Liver (tissue), 9 donors: ENCODE data around the gene ODAD2. TPM values are rescaled to one million over a fixed set of nuclear protein-coding genes. Genes with fewer than 3 reads are reported as not detected.
"Not testable (repeated sequence)": the region's sequence is repeated elsewhere in the genome, so short reads cannot be mapped to it uniquely, and the experiment has no call there.

ENCODE experiments used
- DNase-seq: peaks from one replicate; pipeline ENCODE4 v3.0.0-alpha.2; 2017; ENCODE audit warnings: low spot score
- H3K27ac ChIP-seq, 2 donors: one replicate each; pipeline ENCODE4 v1.7.0; 2013; ENCODE audit warnings: inconsistent platforms in 2 of 2, low read length in 2 of 2, control low read depth in 1 of 2, low read depth in 1 of 2, mild to moderate bottlenecking in 1 of 2
- H3K27me3 ChIP-seq, 4 donors: one replicate each; pipeline versions ENCODE4 v1.6.1 to v1.7.0; 2013; ENCODE audit warnings: low read length in 3 of 4, inconsistent platforms in 1 of 4, mild to moderate bottlenecking in 1 of 4, moderate library complexity in 1 of 4; ENCODE audit not compliant: control insufficient read depth in 4 of 4, insufficient read depth in 4 of 4
- H3K36me3 ChIP-seq, 4 donors: one replicate each; pipeline versions ENCODE4 v1.6.1 to v1.7.0; 2013; ENCODE audit warnings: low read length in 3 of 4, mild to moderate bottlenecking in 3 of 4, low read depth in 1 of 4, moderate library complexity in 1 of 4; ENCODE audit not compliant: control insufficient read depth in 4 of 4, insufficient read depth in 3 of 4
- H3K4me1 ChIP-seq, 4 donors: one replicate each; pipeline versions ENCODE4 v1.6.1 to v1.7.0; 2013; ENCODE audit warnings: low read length in 3 of 4, mild to moderate bottlenecking in 3 of 4, moderate library complexity in 1 of 4; ENCODE audit not compliant: control insufficient read depth in 4 of 4, insufficient read depth in 4 of 4
- H3K4me3 ChIP-seq, 3 donors: one replicate each; pipeline versions ENCODE4 v1.6.1 to v1.7.0; 2013; ENCODE audit warnings: low read length in 3 of 3, control low read depth in 1 of 3, low read depth in 1 of 3, mild to moderate bottlenecking in 1 of 3
- H3K9ac ChIP-seq, 2 donors: one replicate each; pipeline ENCODE4 v1.7.0; 2013; ENCODE audit warnings: low read length in 2 of 2, mild to moderate bottlenecking in 2 of 2, moderate library complexity in 2 of 2, control low read depth in 1 of 2, low read depth in 1 of 2
- H3K9me3 ChIP-seq, 4 donors: one replicate each; pipeline versions ENCODE4 v1.6.1 to v1.7.0; 2013; ENCODE audit warnings: low read length in 3 of 4; ENCODE audit not compliant: control insufficient read depth in 4 of 4
- ATF3 ChIP-seq: IDR thresholded peaks from 2 replicates; pipeline ENCODE4 v1.6.1; 2016; ENCODE audit warnings: antibody characterized with exemption
- CTCF ChIP-seq: fragments of 150-350 bp; IDR thresholded peaks from 2 replicates; pipeline ENCODE4 v1.5.1; 2017; ENCODE audit warnings: improper control_type of control experiment, low read depth, low read length; ENCODE audit not compliant: missing input control
- FOXA1 ChIP-seq: IDR thresholded peaks from 2 replicates; pipeline ENCODE4 v1.6.1; 2016; ENCODE audit warnings: antibody characterized with exemption
- GABPA ChIP-seq, 2 donors: IDR thresholded peaks in 1 of 2; conservative IDR thresholded peaks in 1 of 2; 2 replicates each; pipeline ENCODE4 v1.6.1; 2016; ENCODE audit warnings: antibody characterized with exemption in 2 of 2, mild to moderate bottlenecking in 1 of 2, moderate library complexity in 1 of 2
- HNF4G ChIP-seq: IDR thresholded peaks from 2 replicates; pipeline ENCODE4 v1.6.1; 2016; ENCODE audit warnings: antibody characterized with exemption
- JUND ChIP-seq, 2 donors: IDR thresholded peaks; 2 replicates each; pipeline ENCODE4 v1.6.1; 2016; ENCODE audit warnings: antibody characterized with exemption in 2 of 2
- MAX ChIP-seq: IDR thresholded peaks from 2 replicates; pipeline ENCODE4 v1.6.1; 2016; ENCODE audit warnings: antibody characterized with exemption
- NR2F2 ChIP-seq: IDR thresholded peaks from 2 replicates; pipeline ENCODE4 v1.6.1; 2016; ENCODE audit warnings: antibody characterized with exemption
- REST ChIP-seq: IDR thresholded peaks from 2 replicates; pipeline ENCODE4 v1.6.1; 2016; ENCODE audit warnings: antibody characterized with exemption, mild to moderate bottlenecking
- RXRA ChIP-seq, 2 donors: IDR thresholded peaks; 2 replicates each; pipeline ENCODE4 v1.6.1; 2017 to 2018; ENCODE audit warnings: antibody characterized with exemption in 2 of 2, mild to moderate bottlenecking in 1 of 2
- TAF1 ChIP-seq: conservative IDR thresholded peaks from 2 replicates; pipeline ENCODE4 v1.6.1; 2016; ENCODE audit warnings: antibody characterized with exemption, mild to moderate bottlenecking
- YY1 ChIP-seq: IDR thresholded peaks from 2 replicates; pipeline ENCODE4 v1.6.1; 2016; ENCODE audit warnings: antibody characterized with exemption, mild to moderate bottlenecking
- WGBS: extraction: QIAGEN DNeasy Blood & Tissue Kit; methylation state at CpG from one replicate; pipeline ENCODE4 v1.1.7; 2013; 5-methylcytosine and 5-hydroxymethylcytosine counted together
- polyA plus RNA-seq, 2 donors: library from polyadenylated mRNA; stranded (reverse) in 1 of 2; unstranded in 1 of 2; fragments of 200-250 nt in 1 of 2; fragments of >200 nt in 1 of 2; fragmentation: Nextera tagmentation in 1 of 2; extraction: Ambion mirVana in 1 of 2; gene quantifications; one replicate each; pipeline versions ENCODE4 v1.2.1 to v1.2.3, GENCODE V29; 2013 to 2015
- total RNA-seq, 2 donors: library from RNA; depleted of rRNA; stranded (reverse); fragments of >200 nt; gene quantifications; one replicate each; pipeline ENCODE4 v1.2.3, GENCODE V29; 2014
- donor health status: healthy.
- donor health status: healthy.
- donor health status: healthy.
- donor health status: healthy.
- donor health status: healthy.

ODAD2 gene
- total and polyA plus RNA-seq, 4 donors: 0.14 to 0.84 (median 0.38) TPM

GRCh38 chr10:27995311-27995710 lies 3.6 kb downstream of the ODAD2 start:
- Histone ChIP-seq H3K27me3 (no peaks in the 10 kb centered on the region), H3K4me3 (no peak overlapping the region), H3K36me3 (no peaks in the 10 kb centered on the region), H3K4me1 (peaks cover 0 to 10% (median 3%) of the 10 kb centered on the region in 4 donors), H3K9ac (no peak overlapping the region), H3K9me3 (no peaks in the 10 kb centered on the region), H3K27ac (no peak overlapping the region)
- DNase-seq: no peak
- no peak for TF ChIP-seq GABPA (IDR thresholded peaks at IDR 0.05 in 1 of 2, conservative IDR thresholded peaks at IDR 0.05 in 1 of 2)
- TF ChIP-seq RXRA (IDR thresholded peaks at IDR 0.05): no peak
- no peak for TF ChIP-seq CTCF
- 83% methylated on average over 2 of the region's 2 CpGs for WGBS

- 88% methylated on average over 2 of the region's 2 CpGs for WGBS
- not testable (repeated sequence) for H3K36me3 ChIP-seq
These were observed 9.5 kb downstream of the ODAD2 start for GRCh38 chr10:27989357-27989756.

GRCh38 chr10:27986821-27987220 lies 12.1 kb downstream of the ODAD2 start:
- H3K9ac ChIP-seq: no peak overlapping the region
- TF ChIP-seq YY1 (no peak), REST (no peak)
- peaks cover 0 to 3% (median 0%) of the 10 kb centered on the region in 4 donors for H3K27me3 ChIP-seq
- no peaks in the 10 kb centered on the region for H3K4me1 ChIP-seq
- no peaks in the 10 kb centered on the region for H3K9me3 ChIP-seq
- no peaks in the 10 kb centered on the region for H3K36me3 ChIP-seq
- DNase-seq: no peak
- no peak overlapping the region for H3K27ac ChIP-seq
- WGBS: 61% methylated on average over 1 of the region's 1 CpG
- no peak overlapping the region for H3K4me3 ChIP-seq

More at GRCh38 chr10:27989357-27989756, 9.5 kb downstream of the ODAD2 start:
- not testable (repeated sequence) for H3K9ac ChIP-seq, H3K4me3 ChIP-seq, H3K27ac ChIP-seq, H3K27me3 ChIP-seq, H3K4me1 ChIP-seq, H3K9me3 ChIP-seq, DNase-seq

- Histone ChIP-seq H3K4me3 (no peak overlapping the region), H3K36me3 (no peaks in the 10 kb centered on the region), H3K4me1 (no peaks in the 10 kb centered on the region), H3K9ac (no peak overlapping the region), H3K27ac (no peak overlapping the region), H3K9me3 (no peaks in the 10 kb centered on the region), H3K27me3 (peaks cover 0 to 3% (median 0%) of the 10 kb centered on the region in 4 donors)
- 69% methylated on average over 6 of the region's 6 CpGs for WGBS
- DNase-seq: no peak
- no peak for TF ChIP-seq HNF4G
- TF ChIP-seq NR2F2: no peak
- no peak for TF ChIP-seq JUND (IDR thresholded peaks at IDR 0.05)
- TF ChIP-seq REST: no peak
- no peak for TF ChIP-seq TAF1
- no peak for TF ChIP-seq MAX
- TF ChIP-seq RXRA (IDR thresholded peaks at IDR 0.05): no peak
- no peak for TF ChIP-seq FOXA1
- no peak for TF ChIP-seq YY1
- no peak for TF ChIP-seq ATF3
- TF ChIP-seq GABPA (IDR thresholded peaks at IDR 0.05 in 1 of 2, conservative IDR thresholded peaks at IDR 0.05 in 1 of 2): no peak
These were observed 15.9 kb downstream of the ODAD2 start for GRCh38 chr10:27982875-27983543.
